Astrocyte of the cerebellum (primary cell): ENCODE data around the gene ANKH.

Experiments used
- DNase-seq: peaks from one replicate; pipeline ENCODE4 v3.0.0-alpha.2; 2011; ENCODE audit warnings: low read depth
- H3K4me3 ChIP-seq: 2 replicates; pipeline ENCODE4 v1.5.1; 2011; ENCODE audit warnings: mild to moderate bottlenecking, low read depth, low read length, moderate library complexity
- CTCF ChIP-seq: IDR thresholded peaks from 2 replicates; pipeline ENCODE4 v1.5.1; 2012; ENCODE audit warnings: low read length, low read depth, moderate library complexity, mild to moderate bottlenecking; ENCODE audit errors: missing control alignments
- in situ Hi-C: cut with HindIII; loops from 2 replicates; pipeline ENCODE4 v1.10.0; 2017; ENCODE audit warnings: low sequenced_read_pairs

The ANKH gene

GRCh38 chr5:14733661-14734060 lies 137.9 kb downstream of the ANKH start:
- no peak for TF ChIP-seq CTCF
- no peak for DNase-seq
- in situ Hi-C loops, result loop anchor here (5.0 kb wide), 1 partner anchor 269 kb away; no protein-coding TSS in a partner anchor
- no peak overlapping the region for H3K4me3 ChIP-seq

GRCh38 chr5:14732991-14733390 lies 138.6 kb downstream of the ANKH start:
- H3K4me3 ChIP-seq, result no peak overlapping the region
- no peak for DNase-seq
- no peak for TF ChIP-seq CTCF
- in situ Hi-C loops, result loop anchor here (5.0 kb wide), 1 partner anchor 269 kb away; no protein-coding TSS in a partner anchor

GRCh38 chr5:14730881-14731280 lies 140.7 kb downstream of the ANKH start:
- TF ChIP-seq CTCF, result no peak
- in situ Hi-C loops, result loop anchor here (5.0 kb wide), 1 partner anchor 271 kb away; no protein-coding TSS in a partner anchor
- no peak for DNase-seq
- H3K4me3 ChIP-seq, result no peak overlapping the region

GRCh38 chr5:14730466-14730865 lies 141.1 kb downstream of the ANKH start:
- no peak for TF ChIP-seq CTCF
- no peak overlapping the region for H3K4me3 ChIP-seq
- in situ Hi-C loops, result loop anchor here (5.0 kb wide), 1 partner anchor 272 kb away; no protein-coding TSS in a partner anchor
- DNase-seq, result no peak

- DNase-seq, result no peak
- H3K4me3 ChIP-seq, result no peak overlapping the region
- no peak for TF ChIP-seq CTCF
- in situ Hi-C loops, result loop anchor here (5.0 kb wide), 1 partner anchor 273 kb away; no protein-coding TSS in a partner anchor
Observed at GRCh38 chr5:14729448-14730385, 141.9 kb downstream of the ANKH start.

GRCh38 chr5:14728459-14728938 lies 143.1 kb downstream of the ANKH start:
- no peak for TF ChIP-seq CTCF
- in situ Hi-C loops, result no loop called here

More at GRCh38 chr5:14728459-14728938, 143.1 kb downstream of the ANKH start:
- DNase-seq, result no peak
- H3K4me3 ChIP-seq, result no peak overlapping the region
